Measurements from ENCODE around the gene UBALD1.

DNA sequence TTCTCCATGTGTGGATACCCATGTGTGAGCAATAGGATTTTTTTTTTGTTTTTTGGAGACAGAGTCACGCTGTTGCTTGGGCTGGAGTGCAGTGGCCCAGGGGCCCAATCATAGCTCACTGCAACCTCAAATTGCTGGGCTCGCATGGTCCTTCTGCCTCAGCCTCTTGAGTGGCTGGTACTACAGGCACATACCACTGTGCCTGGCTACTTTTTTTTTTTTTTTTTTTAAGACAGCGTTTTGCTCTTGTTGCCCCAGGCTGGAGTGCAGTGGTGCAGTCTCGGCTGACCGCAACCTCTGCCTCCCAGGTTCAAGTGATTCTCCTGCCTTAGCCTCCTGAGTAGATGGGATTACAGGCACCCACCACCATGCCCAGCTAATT is 26.6 kb upstream of the UBALD1 start:
- TF ChIP-seq, protein P1, sequence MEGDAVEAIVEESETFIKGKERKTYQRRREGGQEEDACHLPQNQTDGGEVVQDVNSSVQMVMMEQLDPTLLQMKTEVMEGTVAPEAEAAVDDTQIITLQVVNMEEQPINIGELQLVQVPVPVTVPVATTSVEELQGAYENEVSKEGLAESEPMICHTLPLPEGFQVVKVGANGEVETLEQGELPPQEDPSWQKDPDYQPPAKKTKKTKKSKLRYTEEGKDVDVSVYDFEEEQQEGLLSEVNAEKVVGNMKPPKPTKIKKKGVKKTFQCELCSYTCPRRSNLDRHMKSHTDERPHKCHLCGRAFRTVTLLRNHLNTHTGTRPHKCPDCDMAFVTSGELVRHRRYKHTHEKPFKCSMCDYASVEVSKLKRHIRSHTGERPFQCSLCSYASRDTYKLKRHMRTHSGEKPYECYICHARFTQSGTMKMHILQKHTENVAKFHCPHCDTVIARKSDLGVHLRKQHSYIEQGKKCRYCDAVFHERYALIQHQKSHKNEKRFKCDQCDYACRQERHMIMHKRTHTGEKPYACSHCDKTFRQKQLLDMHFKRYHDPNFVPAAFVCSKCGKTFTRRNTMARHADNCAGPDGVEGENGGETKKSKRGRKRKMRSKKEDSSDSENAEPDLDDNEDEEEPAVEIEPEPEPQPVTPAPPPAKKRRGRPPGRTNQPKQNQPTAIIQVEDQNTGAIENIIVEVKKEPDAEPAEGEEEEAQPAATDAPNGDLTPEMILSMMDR (IDR thresholded peaks at IDR 0.05; ENCODE audit: low read depth, low read length), result no peak
- TF ChIP-seq EZH2phosphoT487 (IDR thresholded peaks at IDR 0.05; ENCODE audit: low read depth), result no peak

Measured in OCI-LY3 (cell line).